Hepatic stellate cell (primary cell): ENCODE data around the gene MAP2K7.
A peak's percentile ranks its signal among the peaks of the same experiment; 100 is the strongest.
"Not testable (repeated sequence)": the region's sequence is repeated elsewhere in the genome, so short reads cannot be mapped to it uniquely, and the experiment has no call there.

Source experiments
- DNase-seq: peaks from one replicate; pipeline ENCODE4 v3.0.0; 2011; ENCODE audit warnings: low spot score

The MAP2K7 gene

GRCh38 chr19:7885818-7886217, 17.9 kb upstream of the MAP2K7 start:
- no peak for DNase-seq

- DNase-seq = no peak
Observed at GRCh38 chr19:7887408-7888144, 16.1 kb upstream of the MAP2K7 start.

- peak; percentile 80 for DNase-seq
Observed at GRCh38 chr19:7888145-7888825, 15.4 kb upstream of the MAP2K7 start, which contains the start of gene LRRC8E. Gene LRRC8E (plus strand): TSS chr19:7888510. CDS start chr19:7895604, 7,094 bp downstream.

GRCh38 chr19:7888826-7889217, 14.9 kb upstream of the MAP2K7 start:
- no peak for DNase-seq

GRCh38 chr19:7893362-7894101, 10.1 kb upstream of the MAP2K7 start:
- not testable (repeated sequence) for DNase-seq

GRCh38 chr19:7894612-7895309, 8.9 kb upstream of the MAP2K7 start:
- no peak for DNase-seq

GRCh38 chr19:7895565-7895964, 8.1 kb upstream of the MAP2K7 start:
- DNase-seq = no peak

- DNase-seq = no peak
Observed at GRCh38 chr19:7897292-7897691, 6.4 kb upstream of the MAP2K7 start.

- no peak for DNase-seq
Observed at GRCh38 chr19:7898967-7899366, 4.7 kb upstream of the MAP2K7 start.

GRCh38 chr19:7899751-7900378, 3.8 kb upstream of the MAP2K7 start:
- no peak for DNase-seq

GRCh38 chr19:7900401-7900870, 3.2 kb upstream of the MAP2K7 start:
- DNase-seq = no peak

GRCh38 chr19:7900931-7901330, 2.7 kb upstream of the MAP2K7 start:
- no peak for DNase-seq

- no peak for DNase-seq
Observed at GRCh38 chr19:7901337-7901736, 2.3 kb upstream of the MAP2K7 start.

- DNase-seq = no peak
Observed at GRCh38 chr19:7902796-7903243, 857 bp upstream of the MAP2K7 start.

GRCh38 chr19:7904074-7905020, 670 bp downstream of the MAP2K7 start:
- peak; percentile 58 for DNase-seq

- no peak for DNase-seq
Observed at GRCh38 chr19:7905268-7905667, 1.6 kb downstream of the MAP2K7 start.

GRCh38 chr19:7905859-7906258, 2.2 kb downstream of the MAP2K7 start:
- DNase-seq = no peak

- DNase-seq = no peak
Observed at GRCh38 chr19:7907122-7907521, 3.4 kb downstream of the MAP2K7 start.

GRCh38 chr19:7907544-7907943, 3.9 kb downstream of the MAP2K7 start:
- no peak for DNase-seq

GRCh38 chr19:7908078-7908699, 4.5 kb downstream of the MAP2K7 start:
- DNase-seq = no peak
